Mesenchymal stem cell (in vitro differentiated cells and primary cell): ENCODE data around the gene TRAF2.

Source experiments
- DNase-seq: peaks from one replicate; pipeline ENCODE4 v3.0.0-alpha.2; 2013
- H2AFZ ChIP-seq: one replicate; pipeline ENCODE4 v1.6.1; 2013; ENCODE audit warnings: low read depth, mild to moderate bottlenecking, control low read depth, inconsistent platforms, low read length, moderate library complexity
- H2AK5ac ChIP-seq: 2 replicates; pipeline ENCODE4 v1.6.1; 2013; ENCODE audit warnings: low read length, moderate library complexity, mild to moderate bottlenecking, inconsistent platforms; ENCODE audit not compliant: severe bottlenecking
- H2BK120ac ChIP-seq: one replicate; pipeline ENCODE4 v1.6.1; 2013; ENCODE audit warnings: low read depth, mild to moderate bottlenecking, inconsistent platforms, low read length, moderate library complexity
- H2BK12ac ChIP-seq, 2 experiments: one replicate each; pipeline ENCODE4 v1.6.1; 2013; ENCODE audit warnings: inconsistent platforms in 2 of 2, low read length in 2 of 2, mild to moderate bottlenecking in 2 of 2, moderate library complexity in 2 of 2, control low read depth in 1 of 2
- H2BK15ac ChIP-seq: one replicate; pipeline ENCODE4 v1.6.1; 2013; ENCODE audit warnings: mild to moderate bottlenecking, low read depth, inconsistent platforms; ENCODE audit not compliant: poor library complexity, severe bottlenecking
- H2BK5ac ChIP-seq: 2 replicates; pipeline ENCODE4 v1.6.1; 2013; ENCODE audit warnings: low read depth, mild to moderate bottlenecking, low read length, control low read depth, inconsistent platforms; ENCODE audit not compliant: poor library complexity, severe bottlenecking
- H3K14ac ChIP-seq, 2 experiments: one replicate each; pipeline ENCODE4 v1.6.1; 2013; ENCODE audit warnings: inconsistent platforms in 2 of 2, low read length in 2 of 2, control low read depth in 1 of 2, mild to moderate bottlenecking in 1 of 2, moderate library complexity in 1 of 2
- H3K18ac ChIP-seq, 2 experiments: one replicate each; pipeline ENCODE4 v1.6.1; 2013; ENCODE audit warnings: inconsistent platforms in 2 of 2, low read length in 2 of 2, control low read depth in 1 of 2, low read depth in 1 of 2, mild to moderate bottlenecking in 1 of 2
- H3K23ac ChIP-seq, 2 experiments: one replicate each; pipeline ENCODE4 v1.6.1; 2013; ENCODE audit warnings: inconsistent platforms in 2 of 2, low read length in 2 of 2, mild to moderate bottlenecking in 2 of 2, moderate library complexity in 2 of 2, control low read depth in 1 of 2
- H3K27ac ChIP-seq: 2 replicates; pipeline ENCODE4 v1.5.1; 2013; ENCODE audit warnings: mild to moderate bottlenecking, moderate library complexity, low read length, control low read depth, inconsistent platforms; ENCODE audit not compliant: poor library complexity, severe bottlenecking
- H3K27me3 ChIP-seq, 2 experiments: 2 replicates each; pipeline versions ENCODE4 v1.6.1 to v1.7.0; 2013; ENCODE audit warnings: low read length in 2 of 2, mild to moderate bottlenecking in 2 of 2, moderate library complexity in 2 of 2, control low read depth in 1 of 2, inconsistent platforms in 1 of 2; ENCODE audit not compliant: control insufficient read depth in 1 of 2, insufficient read depth in 1 of 2
- H3K36me3 ChIP-seq, 2 experiments: 2 replicates each; pipeline versions ENCODE4 v1.6.1 to v1.7.0; 2013; ENCODE audit warnings: low read length in 2 of 2, control low read depth in 1 of 2, inconsistent platforms in 1 of 2, low read depth in 1 of 2, mild to moderate bottlenecking in 1 of 2; ENCODE audit not compliant: insufficient read depth in 2 of 2, control insufficient read depth in 1 of 2
- H3K4ac ChIP-seq, 2 experiments: one replicate each; pipeline ENCODE4 v1.6.1; 2013; ENCODE audit warnings: inconsistent platforms in 2 of 2, low read length in 2 of 2, mild to moderate bottlenecking in 2 of 2, moderate library complexity in 2 of 2, control low read depth in 1 of 2, low read depth in 1 of 2
- H3K4me1 ChIP-seq: 2 replicates; pipeline ENCODE4 v1.6.1; 2013; ENCODE audit warnings: low read depth, low read length, control low read depth; ENCODE audit not compliant: control insufficient read depth, insufficient read depth
- H3K4me2 ChIP-seq: 2 replicates; pipeline ENCODE4 v1.6.1; 2013; ENCODE audit warnings: low read length, mild to moderate bottlenecking, inconsistent platforms; ENCODE audit not compliant: poor library complexity, severe bottlenecking
- H3K4me3 ChIP-seq, 2 experiments: 2 replicates each; pipeline versions ENCODE4 v1.5.1 to v1.7.0; 2013; ENCODE audit warnings: low read length in 2 of 2, mild to moderate bottlenecking in 2 of 2, control low read depth in 1 of 2, low read depth in 1 of 2; ENCODE audit not compliant: insufficient read depth in 1 of 2
- H3K79me1 ChIP-seq: replicated peaks from 2 replicates; pipeline ENCODE4 v1.6.1; 2013; ENCODE audit warnings: mild to moderate bottlenecking, control low read depth, low read length, inconsistent platforms; ENCODE audit not compliant: poor library complexity, severe bottlenecking
- H3K9ac ChIP-seq: 2 replicates; pipeline ENCODE4 v1.7.0; 2013; ENCODE audit warnings: mild to moderate bottlenecking, low read length, moderate library complexity
- H3K9me3 ChIP-seq: 2 replicates; pipeline ENCODE4 v1.7.0; 2013; ENCODE audit warnings: mild to moderate bottlenecking, low read length; ENCODE audit not compliant: control insufficient read depth
- H4K8ac ChIP-seq: one replicate; pipeline ENCODE4 v1.6.1; 2013; ENCODE audit warnings: inconsistent platforms, mild to moderate bottlenecking, low read length, moderate library complexity
- H4K91ac ChIP-seq: one replicate; pipeline ENCODE4 v1.6.1; 2013; ENCODE audit warnings: mild to moderate bottlenecking, low read length, inconsistent platforms
- WGBS: methylation state at CpG from one replicate; pipeline ENCODE4 v1.1.7; 2013; ENCODE audit warnings: mixed read lengths; 5-methylcytosine and 5-hydroxymethylcytosine counted together

TRAF2 gene

DNA sequence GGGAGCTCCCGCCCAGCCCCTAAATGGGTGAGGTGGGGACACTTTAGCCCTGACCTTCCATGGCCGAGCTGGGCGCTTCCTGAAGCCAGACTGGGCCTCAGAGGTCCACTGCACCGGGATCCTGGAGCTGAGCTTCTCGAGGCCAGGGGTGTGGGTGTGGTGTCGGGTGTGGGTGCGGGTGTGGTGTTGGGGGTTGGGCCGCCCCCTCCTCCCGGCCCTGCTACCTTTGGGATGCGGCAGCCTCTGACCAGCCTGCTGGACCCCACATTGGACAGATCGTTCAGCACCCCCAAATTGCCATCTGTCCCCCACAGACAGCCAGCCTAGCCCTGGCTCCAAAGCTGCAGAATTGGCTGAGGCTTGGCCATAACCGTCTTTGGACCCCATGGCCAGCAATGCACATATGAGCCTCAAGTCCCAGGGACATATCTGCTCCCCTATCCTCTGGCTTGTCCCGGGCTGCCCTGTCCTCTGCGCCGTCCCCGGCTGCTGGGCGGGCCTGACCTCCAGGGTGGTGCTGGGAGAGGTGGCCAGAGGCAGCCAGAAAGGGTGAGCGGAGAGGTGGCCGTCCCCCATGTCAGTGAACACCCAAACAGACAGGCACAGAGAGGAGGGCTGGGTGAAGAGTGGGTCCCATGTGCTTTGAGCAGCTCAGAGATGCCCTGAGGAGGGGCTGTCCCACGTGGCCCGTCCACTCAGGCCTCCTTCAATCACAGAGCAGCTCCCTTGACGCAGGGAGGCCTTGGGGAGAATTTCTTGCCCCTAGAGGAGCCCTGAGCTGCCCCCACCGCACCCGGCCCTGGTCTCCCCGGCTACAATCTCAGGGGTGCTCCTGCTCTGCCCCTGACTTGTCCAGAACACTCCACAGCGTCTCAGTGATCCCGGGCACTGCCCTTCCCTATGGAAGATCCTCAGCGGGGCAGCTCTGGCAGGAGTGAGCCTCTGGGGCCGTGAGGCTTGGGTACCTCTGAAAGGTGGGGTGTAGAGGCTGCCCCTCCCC is 87.6 kb downstream of the TRAF2 start:
- H3K36me3 ChIP-seq = peaks cover 0 to 1% of the 10 kb centered on the region in 2 experiments
- 89% methylated on average over 25 of the region's 29 CpGs for WGBS

GRCh38 chr9:136974817-136975535 is 88.7 kb downstream of the TRAF2 start:
- no peak overlapping the region for H2BK5ac ChIP-seq
- no peak overlapping the region for H2AK5ac ChIP-seq
- no peak overlapping the region for H2BK12ac ChIP-seq
- H3K79me1 ChIP-seq = no peaks in the 10 kb centered on the region
- H3K9ac ChIP-seq = no peak overlapping the region
- DNase-seq = no peak
- no peak overlapping the region for H4K8ac ChIP-seq
- H3K4ac ChIP-seq = no peak overlapping the region
- H3K27ac ChIP-seq = no peak overlapping the region
- no peak overlapping the region for H3K23ac ChIP-seq
- no peak overlapping the region for H2AFZ ChIP-seq
- H3K4me2 ChIP-seq = no peak overlapping the region
- H3K18ac ChIP-seq = no peak overlapping the region
- peaks cover 33% of the 10 kb centered on the region for H3K4me1 ChIP-seq
- no peak overlapping the region for H4K91ac ChIP-seq
- H3K4me3 ChIP-seq = no peak overlapping the region
- H3K27me3 ChIP-seq = peaks cover 0 to 30% of the 10 kb centered on the region in 2 experiments
- H2BK120ac ChIP-seq = no peak overlapping the region
- no peaks in the 10 kb centered on the region for H3K9me3 ChIP-seq
- 85% methylated on average over 15 of the region's 15 CpGs for WGBS
- peaks cover 0 to 4% of the 10 kb centered on the region in 2 experiments for H3K36me3 ChIP-seq
- H3K14ac ChIP-seq = no peak overlapping the region
- H2BK15ac ChIP-seq = no peak overlapping the region

More for the DNA sequence above, 87.6 kb downstream of the TRAF2 start:
- Histone ChIP-seq H2BK15ac (peak overlapping the region; percentile 90), H3K27me3 (peaks cover 0 to 22% of the 10 kb centered on the region in 2 experiments), H2AK5ac (no peak overlapping the region), H4K91ac (no peak overlapping the region), H3K4ac (no peak overlapping the region), H2AFZ (no peak overlapping the region), H3K4me3 (no peak overlapping the region), H3K14ac (no peak overlapping the region), H2BK5ac (no peak overlapping the region), H3K27ac (no peak overlapping the region), H3K18ac (no peak overlapping the region), H3K9me3 (no peaks in the 10 kb centered on the region), H2BK120ac (no peak overlapping the region), H2BK12ac (no peak overlapping the region), H3K4me1 (peaks cover 33% of the 10 kb centered on the region), H3K9ac (no peak overlapping the region), H3K4me2 (no peak overlapping the region), H4K8ac (no peak overlapping the region), H3K79me1 (no peaks in the 10 kb centered on the region), H3K23ac (no peak overlapping the region)
- DNase-seq = no peak

GRCh38 chr9:136975644-136976043 is 89.3 kb downstream of the TRAF2 start:
- H3K36me3 ChIP-seq = peaks cover 0 to 4% of the 10 kb centered on the region in 2 experiments
- no peaks in the 10 kb centered on the region for H3K79me1 ChIP-seq
- no peak overlapping the region for H3K27ac ChIP-seq
- H3K4me2 ChIP-seq = no peak overlapping the region
- no peak overlapping the region for H3K4ac ChIP-seq
- H2BK15ac ChIP-seq = no peak overlapping the region
- WGBS = 60% methylated on average over 8 of the region's 14 CpGs
- no peaks in the 10 kb centered on the region for H3K9me3 ChIP-seq
- no peak overlapping the region for H4K8ac ChIP-seq
- H3K14ac ChIP-seq = peak overlapping the region in 1 of 2 experiments; percentile 63
- H2BK120ac ChIP-seq = no peak overlapping the region
- H2BK12ac ChIP-seq = no peak overlapping the region
- H4K91ac ChIP-seq = peak overlapping the region; percentile 27
- no peak for DNase-seq
- H3K4me1 ChIP-seq = peaks cover 33% of the 10 kb centered on the region
- H2AK5ac ChIP-seq = no peak overlapping the region
- H2BK5ac ChIP-seq = no peak overlapping the region
- H3K18ac ChIP-seq = no peak overlapping the region
- no peak overlapping the region for H3K9ac ChIP-seq
- peaks cover 0 to 28% of the 10 kb centered on the region in 2 experiments for H3K27me3 ChIP-seq
- no peak overlapping the region for H3K4me3 ChIP-seq
- no peak overlapping the region for H2AFZ ChIP-seq
- H3K23ac ChIP-seq = no peak overlapping the region
